Peyer's patch (tissue), 4 donors: ENCODE measurements around the gene RAN.

ENCODE experiments used
- POLR2A ChIP-seq, 2 donors: fragments of 450-650 bp; IDR thresholded peaks; one replicate each; pipeline ENCODE4 v1.5.1; 2017; ENCODE audit warnings: antibody characterized with exemption in 2 of 2, mild to moderate bottlenecking in 2 of 2, moderate library complexity in 2 of 2
- TF ChIP-seq, protein P1 (sequence below), 6 experiments: fragments of 450-650 bp in 4 of 6; fragments of 200-600 bp in 2 of 6; sonication (generic) in 1 of 6; IDR thresholded peaks; one replicate each; pipeline ENCODE4 v1.5.1; 2017 to 2019; ENCODE audit warnings: antibody characterized with exemption in 6 of 6, mild to moderate bottlenecking in 3 of 6, moderate library complexity in 1 of 6

DNA sequence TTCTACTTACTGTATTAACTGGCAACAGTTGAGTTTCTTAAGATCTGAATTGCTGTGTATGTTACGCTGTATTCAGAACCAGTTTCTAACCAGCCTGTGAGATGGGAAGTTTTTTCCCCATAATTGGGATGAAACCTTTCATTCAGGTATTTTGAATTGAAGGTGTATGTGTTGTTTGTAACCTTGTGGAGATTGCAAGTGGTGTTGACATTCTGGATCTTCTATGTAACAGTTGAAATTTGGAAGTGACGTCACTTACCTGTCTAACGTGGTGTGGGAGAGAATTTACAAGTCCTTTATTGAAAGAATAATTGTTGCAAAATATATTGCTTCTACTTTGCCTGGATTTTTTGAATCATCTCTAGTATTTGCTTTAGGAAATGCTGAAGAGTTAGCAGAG is 5.5 kb downstream of the RAN start:
- TF ChIP-seq, protein P1, sequence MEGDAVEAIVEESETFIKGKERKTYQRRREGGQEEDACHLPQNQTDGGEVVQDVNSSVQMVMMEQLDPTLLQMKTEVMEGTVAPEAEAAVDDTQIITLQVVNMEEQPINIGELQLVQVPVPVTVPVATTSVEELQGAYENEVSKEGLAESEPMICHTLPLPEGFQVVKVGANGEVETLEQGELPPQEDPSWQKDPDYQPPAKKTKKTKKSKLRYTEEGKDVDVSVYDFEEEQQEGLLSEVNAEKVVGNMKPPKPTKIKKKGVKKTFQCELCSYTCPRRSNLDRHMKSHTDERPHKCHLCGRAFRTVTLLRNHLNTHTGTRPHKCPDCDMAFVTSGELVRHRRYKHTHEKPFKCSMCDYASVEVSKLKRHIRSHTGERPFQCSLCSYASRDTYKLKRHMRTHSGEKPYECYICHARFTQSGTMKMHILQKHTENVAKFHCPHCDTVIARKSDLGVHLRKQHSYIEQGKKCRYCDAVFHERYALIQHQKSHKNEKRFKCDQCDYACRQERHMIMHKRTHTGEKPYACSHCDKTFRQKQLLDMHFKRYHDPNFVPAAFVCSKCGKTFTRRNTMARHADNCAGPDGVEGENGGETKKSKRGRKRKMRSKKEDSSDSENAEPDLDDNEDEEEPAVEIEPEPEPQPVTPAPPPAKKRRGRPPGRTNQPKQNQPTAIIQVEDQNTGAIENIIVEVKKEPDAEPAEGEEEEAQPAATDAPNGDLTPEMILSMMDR (IDR thresholded peaks at IDR 0.05), result no peak
- TF ChIP-seq POLR2A (IDR thresholded peaks at IDR 0.05), result no peak
